NT2/D1 (cell line): Measurements from ENCODE around the gene IL18R1.

ENCODE experiments used
- SUZ12 ChIP-seq: IDR thresholded peaks from 2 replicates; pipeline ENCODE4 v1.6.1; 2011; ENCODE audit not compliant: insufficient read length, insufficient read depth; ENCODE audit errors: extremely low read depth
- YY1 ChIP-seq: IDR thresholded peaks from 2 replicates; pipeline ENCODE4 v1.6.1; 2011; ENCODE audit not compliant: insufficient read length, insufficient read depth

- no peak for TF ChIP-seq YY1
- TF ChIP-seq SUZ12, result no peak
Observed at GRCh38 chr2:102358496-102358895, 2.9 kb downstream of the IL18R1 start.
